Colonic mucosa (tissue), 4 donors: Measurements from ENCODE around the gene TMEM108. TPM values are rescaled to one million over a fixed set of nuclear protein-coding genes. Genes with fewer than 3 reads are reported as not detected.

Experiments used
- DNase-seq: peaks from one replicate; pipeline ENCODE4 v3.0.0-alpha.2; 2020
- H3K27ac ChIP-seq: fragments of 200-600 bp; one replicate; pipeline ENCODE4 v1.8.0; 2021
- H3K27me3 ChIP-seq: fragments of 200-600 bp; one replicate; pipeline ENCODE4 v1.8.0; 2021
- H3K36me3 ChIP-seq: fragments of 200-600 bp; one replicate; pipeline ENCODE4 v1.8.0; 2021
- H3K4me1 ChIP-seq: fragments of 200-600 bp; one replicate; pipeline ENCODE4 v1.8.0; 2021; ENCODE audit warnings: mild to moderate bottlenecking
- H3K4me3 ChIP-seq: fragments of 200-600 bp; one replicate; pipeline ENCODE4 v1.8.0; 2021
- H3K9ac ChIP-seq, 2 donors: one replicate each; pipeline ENCODE4 v1.7.0; 2013; ENCODE audit warnings: control low read depth in 2 of 2, low read depth in 2 of 2, low read length in 2 of 2
- H3K9me3 ChIP-seq: fragments of 200-600 bp; one replicate; pipeline ENCODE4 v1.8.0; 2021
- intact Hi-C: fragments of 100-400 bp; cut with DNase I; formaldehyde crosslinking; loops from one replicate; pipeline ENCODE4 v1.14.1; 2022
- total RNA-seq, 2 donors: library from RNA; stranded (reverse); fragmentation: NEBNext Ultra II Directional in 1 of 2; extraction: Animal tissue kit (Norgen Biotek cat#: 25700) in 1 of 2; gene quantifications; one replicate each; pipeline ENCODE4 v1.2.1, GENCODE V29; 2021
- TF ChIP-seq, protein P1 (sequence below): fragments of 200-600 bp; IDR thresholded peaks from one replicate; pipeline ENCODE4 v1.8.0; 2022; ENCODE audit warnings: antibody characterized with exemption, mild to moderate bottlenecking
- donor health status: healthy.
- donor health status: DM: no; HTN: no; CAD: no.
- donor health status: DM: no; HTN: no; CAD: no.

Gene TMEM108
- total RNA-seq, 2 donors from 2014 or later: 0.20 to 0.82 TPM

DNA sequence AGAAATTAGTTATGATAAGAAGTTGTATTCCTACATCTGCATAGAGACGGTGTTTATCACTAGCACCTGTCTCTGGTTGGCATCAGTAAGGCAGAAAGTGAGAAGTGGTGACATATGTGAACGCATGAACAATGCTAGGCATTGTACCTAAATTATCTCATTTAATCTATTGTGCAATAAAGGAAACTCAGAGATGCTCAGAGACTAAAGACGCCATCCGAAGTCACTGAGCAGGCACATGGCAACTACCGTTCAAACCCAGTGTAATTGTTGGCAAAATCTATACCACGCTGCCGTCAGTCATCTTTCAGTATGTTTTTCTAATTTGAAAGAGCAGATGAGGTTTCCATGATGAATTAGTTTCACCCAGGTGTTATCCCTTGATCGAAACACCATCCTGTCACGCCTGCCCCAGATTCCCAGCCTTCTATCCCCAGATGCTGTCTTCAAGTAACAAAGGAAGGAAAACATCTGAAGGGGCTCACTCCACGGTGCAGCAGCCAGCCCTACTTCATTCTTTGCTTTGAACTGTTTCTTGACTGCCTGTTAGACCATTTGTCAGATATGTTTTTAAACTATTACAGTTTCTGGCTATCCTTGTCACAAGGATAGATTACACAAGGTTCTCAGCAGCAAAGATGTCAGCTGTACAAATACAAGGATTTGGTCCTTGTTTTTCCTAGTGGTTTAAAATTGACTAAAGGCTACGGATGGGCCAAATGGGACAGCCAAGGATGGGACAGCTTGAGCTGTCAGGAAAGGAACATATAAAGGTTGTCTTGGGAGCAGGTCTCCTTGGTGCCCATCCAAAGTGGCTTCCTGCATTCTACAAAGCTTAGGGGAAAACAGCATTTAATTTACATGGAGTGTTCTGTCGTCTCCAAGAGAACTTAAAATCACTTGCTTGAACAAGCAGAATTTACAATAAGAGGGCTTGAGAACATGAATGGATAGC lies 99.1 kb downstream of the TMEM108 start:
- TF ChIP-seq, protein P1, sequence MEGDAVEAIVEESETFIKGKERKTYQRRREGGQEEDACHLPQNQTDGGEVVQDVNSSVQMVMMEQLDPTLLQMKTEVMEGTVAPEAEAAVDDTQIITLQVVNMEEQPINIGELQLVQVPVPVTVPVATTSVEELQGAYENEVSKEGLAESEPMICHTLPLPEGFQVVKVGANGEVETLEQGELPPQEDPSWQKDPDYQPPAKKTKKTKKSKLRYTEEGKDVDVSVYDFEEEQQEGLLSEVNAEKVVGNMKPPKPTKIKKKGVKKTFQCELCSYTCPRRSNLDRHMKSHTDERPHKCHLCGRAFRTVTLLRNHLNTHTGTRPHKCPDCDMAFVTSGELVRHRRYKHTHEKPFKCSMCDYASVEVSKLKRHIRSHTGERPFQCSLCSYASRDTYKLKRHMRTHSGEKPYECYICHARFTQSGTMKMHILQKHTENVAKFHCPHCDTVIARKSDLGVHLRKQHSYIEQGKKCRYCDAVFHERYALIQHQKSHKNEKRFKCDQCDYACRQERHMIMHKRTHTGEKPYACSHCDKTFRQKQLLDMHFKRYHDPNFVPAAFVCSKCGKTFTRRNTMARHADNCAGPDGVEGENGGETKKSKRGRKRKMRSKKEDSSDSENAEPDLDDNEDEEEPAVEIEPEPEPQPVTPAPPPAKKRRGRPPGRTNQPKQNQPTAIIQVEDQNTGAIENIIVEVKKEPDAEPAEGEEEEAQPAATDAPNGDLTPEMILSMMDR: no peak
- H3K36me3 ChIP-seq: no peaks in the 10 kb centered on the region
- H3K4me3 ChIP-seq: no peak overlapping the region
- no peaks in the 10 kb centered on the region for H3K4me1 ChIP-seq
- no peak for DNase-seq
- no peak overlapping the region for H3K27ac ChIP-seq
- no peak overlapping the region for H3K9ac ChIP-seq
- no peaks in the 10 kb centered on the region for H3K27me3 ChIP-seq
- intact Hi-C loops: no loop called here
- H3K9me3 ChIP-seq: no peaks in the 10 kb centered on the region

DNA sequence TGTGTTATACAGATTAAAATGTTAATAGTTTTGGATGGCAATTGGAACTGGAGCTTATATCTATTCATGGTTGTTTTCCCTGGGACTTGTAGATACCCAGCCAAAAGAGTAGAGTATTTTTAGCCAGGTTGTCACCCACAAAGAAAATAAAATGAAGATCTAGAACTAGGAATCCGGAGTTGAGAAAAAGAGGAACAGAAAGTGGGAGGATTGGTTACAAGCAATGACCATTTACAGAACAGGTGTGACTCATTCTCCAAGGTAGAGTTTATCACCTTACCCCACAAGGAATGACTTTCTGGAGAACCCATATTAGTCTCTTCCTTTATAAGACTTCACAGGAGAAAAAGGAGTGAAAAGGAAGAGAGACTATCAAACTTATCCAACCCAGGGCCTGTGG lies 99.8 kb downstream of the TMEM108 start:
- no peak overlapping the region for H3K9ac ChIP-seq
- H3K9me3 ChIP-seq: no peaks in the 10 kb centered on the region
- H3K27ac ChIP-seq: no peak overlapping the region
- intact Hi-C loops: no loop called here
- no peaks in the 10 kb centered on the region for H3K27me3 ChIP-seq
- H3K4me1 ChIP-seq: no peaks in the 10 kb centered on the region
- TF ChIP-seq, protein P1: no peak
- H3K36me3 ChIP-seq: no peaks in the 10 kb centered on the region
- no peak overlapping the region for H3K4me3 ChIP-seq
- no peak for DNase-seq

DNA sequence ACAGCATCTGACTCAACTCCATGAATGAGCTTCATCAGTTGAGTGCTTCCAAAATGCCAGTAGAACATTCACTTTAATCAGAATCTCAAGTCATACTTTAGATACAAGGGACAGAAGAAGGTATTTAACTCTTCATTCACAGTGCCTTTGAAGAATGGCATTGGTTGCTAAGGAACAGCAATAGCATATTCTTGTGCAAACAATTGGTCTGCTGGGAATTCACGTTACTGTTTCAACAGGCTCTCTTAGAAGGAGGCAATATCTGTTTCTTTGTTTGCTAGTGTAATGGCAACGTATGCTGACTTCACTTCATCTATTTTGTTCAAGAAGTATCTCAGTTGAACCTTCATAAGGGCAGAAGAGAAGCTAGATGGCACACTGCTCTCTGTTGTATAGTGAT lies 113.9 kb downstream of the TMEM108 start:
- H3K9ac ChIP-seq: no peak overlapping the region
- no peaks in the 10 kb centered on the region for H3K36me3 ChIP-seq
- no peak for DNase-seq
- TF ChIP-seq, protein P1: no peak
- H3K9me3 ChIP-seq: no peaks in the 10 kb centered on the region
- H3K4me1 ChIP-seq: no peaks in the 10 kb centered on the region
- intact Hi-C loops: no loop called here
- no peaks in the 10 kb centered on the region for H3K27me3 ChIP-seq
- no peak overlapping the region for H3K4me3 ChIP-seq
- no peak overlapping the region for H3K27ac ChIP-seq

DNA sequence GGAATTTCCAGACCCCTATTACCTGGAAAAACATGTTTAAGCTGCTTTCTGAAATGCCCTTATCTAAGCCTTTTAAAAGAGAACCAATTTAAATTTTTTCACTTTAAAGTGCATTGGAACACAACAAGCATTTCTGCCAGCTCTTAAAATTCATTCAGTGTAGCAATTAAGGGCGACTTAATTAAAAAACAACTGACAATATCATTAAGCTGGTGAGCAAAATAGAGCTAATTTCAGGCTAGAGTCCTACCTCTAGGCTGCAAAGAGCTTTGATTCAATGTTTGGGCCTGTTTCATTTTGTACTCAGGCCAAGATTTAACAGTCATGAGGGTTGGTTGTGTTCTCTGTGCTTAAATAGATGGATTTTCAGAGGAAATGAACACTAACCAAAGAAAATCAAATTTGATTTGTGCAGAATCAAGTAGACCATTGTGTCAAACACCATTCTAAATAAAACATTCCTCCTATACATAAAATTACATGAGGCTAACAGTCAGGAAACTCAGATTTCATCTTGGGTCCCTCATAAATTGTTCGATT lies 114.6 kb downstream of the TMEM108 start:
- H3K27ac ChIP-seq: no peak overlapping the region
- H3K36me3 ChIP-seq: no peaks in the 10 kb centered on the region
- H3K27me3 ChIP-seq: no peaks in the 10 kb centered on the region
- no peak overlapping the region for H3K9ac ChIP-seq
- DNase-seq: no peak
- H3K4me1 ChIP-seq: no peaks in the 10 kb centered on the region
- intact Hi-C loops: no loop called here
- TF ChIP-seq, protein P1: no peak
- H3K4me3 ChIP-seq: no peak overlapping the region
- H3K9me3 ChIP-seq: no peaks in the 10 kb centered on the region

DNA sequence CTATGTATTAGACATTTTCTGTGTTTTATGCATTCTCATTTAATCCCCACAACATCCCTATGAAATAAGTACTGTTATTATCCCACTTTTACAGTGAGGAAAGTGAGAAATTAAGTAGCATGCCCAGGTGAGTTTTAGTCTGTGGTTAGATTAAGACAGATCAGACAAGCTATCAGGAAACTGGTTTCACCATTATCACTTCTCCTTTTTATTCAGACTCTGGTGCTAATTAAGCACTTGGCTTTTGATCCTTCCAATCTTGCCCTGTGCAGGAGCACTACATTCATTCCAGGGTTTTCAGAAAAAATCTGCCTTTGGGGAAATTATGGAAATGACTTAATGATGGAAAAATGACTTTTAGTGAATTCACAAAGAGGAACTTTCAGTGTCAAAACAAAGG lies 115.2 kb downstream of the TMEM108 start:
- no peak for DNase-seq
- Histone ChIP-seq H3K27ac (no peak overlapping the region), H3K36me3 (no peaks in the 10 kb centered on the region), H3K9me3 (no peaks in the 10 kb centered on the region), H3K27me3 (no peaks in the 10 kb centered on the region), H3K4me1 (no peaks in the 10 kb centered on the region), H3K4me3 (no peak overlapping the region), H3K9ac (no peak overlapping the region)
- intact Hi-C loops: no loop called here
- TF ChIP-seq, protein P1: no peak
